ENCODE data around the gene TGFBI. TPM values are rescaled to one million over a fixed set of nuclear protein-coding genes. Genes with fewer than 3 reads are reported as not detected.

The TGFBI gene
- total RNA-seq, 1 donor from 2014 or later, result 453 TPM

- H3K36me3 ChIP-seq (ENCODE audit: control insufficient read depth, insufficient read depth, low read length), result no peaks in the 10 kb centered on the region
- no peak for DNase-seq (ENCODE audit: low read depth)
- no peaks in the 10 kb centered on the region for H3K27me3 ChIP-seq (ENCODE audit: control insufficient read depth, insufficient read depth, low read length)
- no peak overlapping the region for H3K4me3 ChIP-seq (ENCODE audit: low read depth, low read length)
- TF ChIP-seq CTCF (IDR thresholded peaks at IDR 0.05; ENCODE audit: insufficient read depth, low read length, poor library complexity, severe bottlenecking), result no peak
These were observed 29.9 kb upstream of the TGFBI start for GRCh38 chr5:135998889-135999288.

- H3K27me3 ChIP-seq (ENCODE audit: control insufficient read depth, insufficient read depth, low read length), result no peaks in the 10 kb centered on the region
- no peaks in the 10 kb centered on the region for H3K36me3 ChIP-seq (ENCODE audit: control insufficient read depth, insufficient read depth, low read length)
- DNase-seq (ENCODE audit: low read depth), result peak; percentile 79
- no peak for TF ChIP-seq CTCF (IDR thresholded peaks at IDR 0.05; ENCODE audit: insufficient read depth, low read length, poor library complexity, severe bottlenecking)
- no peak overlapping the region for H3K4me3 ChIP-seq (ENCODE audit: low read depth, low read length)
These were observed 29.2 kb upstream of the TGFBI start for GRCh38 chr5:135999406-136000139.

GRCh38 chr5:136000147-136000546 lies 28.6 kb upstream of the TGFBI start:
- H3K4me3 ChIP-seq (ENCODE audit: low read depth, low read length), result no peak overlapping the region
- no peak for TF ChIP-seq CTCF (IDR thresholded peaks at IDR 0.05; ENCODE audit: insufficient read depth, low read length, poor library complexity, severe bottlenecking)
- no peaks in the 10 kb centered on the region for H3K27me3 ChIP-seq (ENCODE audit: control insufficient read depth, insufficient read depth, low read length)
- no peaks in the 10 kb centered on the region for H3K36me3 ChIP-seq (ENCODE audit: control insufficient read depth, insufficient read depth, low read length)
- DNase-seq (ENCODE audit: low read depth), result no peak

- no peaks in the 10 kb centered on the region for H3K36me3 ChIP-seq (ENCODE audit: control insufficient read depth, insufficient read depth, low read length)
These were observed 27.9 kb upstream of the TGFBI start for GRCh38 chr5:136000932-136001331.

GRCh38 chr5:136001466-136001981 lies 27.3 kb upstream of the TGFBI start:
- H3K27me3 ChIP-seq (ENCODE audit: control insufficient read depth, insufficient read depth, low read length), result no peaks in the 10 kb centered on the region
- no peaks in the 10 kb centered on the region for H3K36me3 ChIP-seq (ENCODE audit: control insufficient read depth, insufficient read depth, low read length)
- no peak for DNase-seq (ENCODE audit: low read depth)
- no peak for TF ChIP-seq CTCF (IDR thresholded peaks at IDR 0.05; ENCODE audit: insufficient read depth, low read length, poor library complexity, severe bottlenecking)
- no peak overlapping the region for H3K4me3 ChIP-seq (ENCODE audit: low read depth, low read length)

More at GRCh38 chr5:136000932-136001331, 27.9 kb upstream of the TGFBI start:
- Histone ChIP-seq H3K27me3 (ENCODE audit: control insufficient read depth, insufficient read depth, low read length) (no peaks in the 10 kb centered on the region), H3K4me3 (ENCODE audit: low read depth, low read length) (no peak overlapping the region)
- no peak for TF ChIP-seq CTCF (IDR thresholded peaks at IDR 0.05; ENCODE audit: insufficient read depth, low read length, poor library complexity, severe bottlenecking)
- DNase-seq (ENCODE audit: low read depth), result no peak

- H3K36me3 ChIP-seq (ENCODE audit: control insufficient read depth, insufficient read depth, low read length), result no peaks in the 10 kb centered on the region
- no peak for DNase-seq (ENCODE audit: low read depth)
- H3K27me3 ChIP-seq (ENCODE audit: control insufficient read depth, insufficient read depth, low read length), result no peaks in the 10 kb centered on the region
- H3K4me3 ChIP-seq (ENCODE audit: low read depth, low read length), result no peak overlapping the region
- TF ChIP-seq CTCF (IDR thresholded peaks at IDR 0.05; ENCODE audit: insufficient read depth, low read length, poor library complexity, severe bottlenecking), result no peak
These were observed 24.4 kb upstream of the TGFBI start for GRCh38 chr5:136004436-136004835.
